ENCODE measurements around the gene RNF144A. TPM values are rescaled to one million over a fixed set of nuclear protein-coding genes. Genes with fewer than 3 reads are reported as not detected.

Gene RNF144A
- total and polyA plus RNA-seq, 2 of the 13 experiments (the other 11 are each of a cell fraction or from before 2014, with no cell fraction given), result 13.9 to 16.5 TPM

DNA sequence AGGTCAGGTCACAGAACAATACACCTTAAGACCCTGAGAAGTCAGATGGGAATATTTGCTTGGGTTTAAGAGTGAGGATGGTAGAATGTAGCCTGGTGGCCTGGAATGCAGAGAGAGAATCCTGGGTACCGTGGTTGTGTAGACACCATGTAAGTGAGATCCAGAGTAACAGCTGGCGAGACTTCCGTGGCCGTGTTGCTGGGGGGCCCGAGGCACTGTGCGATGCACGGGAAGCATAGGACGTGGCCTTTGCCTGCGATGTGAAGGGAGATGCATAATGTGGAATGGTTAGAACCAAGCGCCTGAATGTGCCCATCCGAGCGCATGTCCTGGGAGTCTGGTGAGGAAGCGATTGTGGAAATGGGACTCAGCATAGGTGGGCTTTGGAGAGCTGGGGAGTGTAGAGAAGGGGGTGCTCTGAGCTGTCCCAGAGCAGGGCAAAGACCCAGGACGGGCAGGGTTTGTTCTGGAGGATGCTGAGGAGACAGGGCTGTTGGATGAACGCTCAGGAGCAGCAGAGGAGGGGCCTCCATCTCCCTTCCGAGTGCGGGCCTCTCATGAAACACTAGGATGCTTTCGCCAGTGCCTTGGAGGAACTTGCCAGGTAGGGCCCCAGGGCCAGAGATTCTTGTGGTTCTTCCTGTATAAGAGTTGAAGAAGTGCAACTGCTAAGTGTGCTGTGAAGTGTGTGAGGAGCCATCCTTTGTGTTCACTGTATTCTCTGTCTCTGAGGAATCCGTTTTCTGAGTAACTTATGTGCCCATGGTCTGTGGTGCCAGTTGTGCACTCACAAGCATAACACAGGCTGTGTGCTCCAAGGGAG, 7.1 kb downstream of the RNF144A start:
- Histone ChIP-seq H3K4me1 (ENCODE audit: insufficient read depth, low read length) (peaks cover 59% of the 10 kb centered on the region), H2AFZ (ENCODE audit: low read length) (no peak overlapping the region), H3K36me3 (replicated peaks in 1 of 2; ENCODE audit: control insufficient read depth in 1 of 2, insufficient read depth in 2 of 2, low read length in 2 of 2) (no peaks in the 10 kb centered on the region; a peak in 2 of 5 replicates), H3K9me3 (ENCODE audit: low read length) (no peaks in the 10 kb centered on the region), H3K4me2 (ENCODE audit: low read depth, low read length) (no peak overlapping the region), H3K27me3 (ENCODE audit: control insufficient read depth in 1 of 2, insufficient read depth in 2 of 2, low read length in 2 of 2) (no peaks in the 10 kb centered on the region), H3K4me3 (replicated peaks in 1 of 3; ENCODE audit: insufficient read depth in 1 of 3, low read depth in 2 of 3, low read length in 3 of 3) (no peak overlapping the region), H3K27ac (ENCODE audit: extremely low read length, insufficient read depth, low read length) (no peak overlapping the region), H4K20me1 (ENCODE audit: insufficient read depth, low read length) (peaks cover 14% of the 10 kb centered on the region), H3K79me2 (ENCODE audit: insufficient read depth, low read length) (peaks cover 24% of the 10 kb centered on the region), H3K9ac (ENCODE audit: insufficient read depth, low read depth, low read length) (no peak overlapping the region)
- ChIA-PET POLR2A (no interaction called here), CTCF (ENCODE audit: low intra/inter-chr PET ratio, low total read pairs) (no interaction called here)
- WGBS (ENCODE audit: low lambda C conversion rate), result 94% methylated on average over 16 of the region's 19 CpGs
- no TSS peak for BruUV-seq (replicated peaks)
- intact Hi-C loops (cut with micrococcal nuclease; ENCODE audit: unreplicated experiment) (loop anchor here (5.0 kb wide), 2 partner anchors 33 to 158 kb away; no protein-coding TSS in a partner anchor), in situ Hi-C loops (cut with HindIII; ENCODE audit: extremely low pct_ligation_motif_present, low pct_unique_long_range_greater_than_20kb) (no loop called here)
- FAIRE-seq (no peak), DNase-seq (ENCODE audit: low spot score) (no peak), ATAC-seq (no peak)
- TF ChIP-seq MEIS2 (CRISPR knock-in tag; IDR thresholded peaks at IDR 0.05) (no peak), TGIF2 (CRISPR knock-in tag; IDR thresholded peaks at IDR 0.05) (no peak), GTF2F1 (IDR thresholded peaks at IDR 0.05; ENCODE audit: low read length) (no peak), ATF5 (CRISPR knock-in tag; IDR thresholded peaks at IDR 0.05; ENCODE audit: low read depth) (no peak), IKZF4 (CRISPR knock-in tag; IDR thresholded peaks at IDR 0.05; ENCODE audit: borderline replicate concordance, low read depth, not compliant biosample characterization) (no peak), TMF1 (CRISPR knock-in tag; IDR thresholded peaks at IDR 0.05; ENCODE audit: low read depth) (no peak), ZBTB34 (CRISPR knock-in tag; IDR thresholded peaks at IDR 0.05) (no peak), TP53 (CRISPR knock-in tag; conservative IDR thresholded peaks at IDR 0.05) (no peak), KLF16 (CRISPR knock-in tag; IDR thresholded peaks at IDR 0.05) (no peak), ZNF264 (CRISPR knock-in tag; IDR thresholded peaks at IDR 0.05) (no peak), GLI4 (CRISPR knock-in tag; IDR thresholded peaks at IDR 0.05; ENCODE audit: borderline replicate concordance) (no peak), ATF7-NPFF (CRISPR knock-in tag; IDR thresholded peaks at IDR 0.05; ENCODE audit: low read depth) (no peak), ZNF781 (CRISPR knock-in tag; IDR thresholded peaks at IDR 0.05; ENCODE audit: borderline replicate concordance, not compliant biosample characterization) (no peak)

Data from HepG2 (cell line).